Activated naive CD8-positive, alpha-beta T cell treated with anti-CD3 and anti-CD28 coated beads for 36 hours (primary cell): Measurements from ENCODE around the gene SERPINB1. TPM values are rescaled to one million over a fixed set of nuclear protein-coding genes. Genes with fewer than 3 reads are reported as not detected.
A peak's percentile ranks its signal among the peaks of the same experiment; 100 is the strongest.

ENCODE experiments used
- DNase-seq: peaks from one replicate; pipeline ENCODE4 v3.0.0; 2021
- H3K27ac Mint-ChIP-seq: one replicate; pipeline ENCODE4 v1.8.0; 2022; ENCODE audit warnings: mild to moderate bottlenecking, moderate library complexity, mixed read lengths
- H3K27me3 Mint-ChIP-seq: one replicate; pipeline ENCODE4 v1.8.0; 2022; ENCODE audit warnings: mild to moderate bottlenecking, mixed read lengths
- H3K36me3 Mint-ChIP-seq: one replicate; pipeline ENCODE4 v1.8.0; 2021; ENCODE audit warnings: mild to moderate bottlenecking, mixed read lengths
- H3K4me1 Mint-ChIP-seq: one replicate; pipeline ENCODE4 v1.8.0; 2021; ENCODE audit warnings: mixed read lengths
- H3K4me3 Mint-ChIP-seq: one replicate; pipeline ENCODE4 v1.8.0; 2022; ENCODE audit warnings: mild to moderate bottlenecking, moderate library complexity, mixed read lengths
- H3K9me3 Mint-ChIP-seq: one replicate; pipeline ENCODE4 v1.8.0; 2022; ENCODE audit warnings: mixed read lengths
- total RNA-seq, 2 experiments: library from RNA; stranded (reverse); gene quantifications; one replicate each; pipeline ENCODE4 v1.2.3, GENCODE V29; 2021

The SERPINB1 gene
- total RNA-seq, 2 experiments from 2014 or later = 38.1 to 44.7 TPM

DNA sequence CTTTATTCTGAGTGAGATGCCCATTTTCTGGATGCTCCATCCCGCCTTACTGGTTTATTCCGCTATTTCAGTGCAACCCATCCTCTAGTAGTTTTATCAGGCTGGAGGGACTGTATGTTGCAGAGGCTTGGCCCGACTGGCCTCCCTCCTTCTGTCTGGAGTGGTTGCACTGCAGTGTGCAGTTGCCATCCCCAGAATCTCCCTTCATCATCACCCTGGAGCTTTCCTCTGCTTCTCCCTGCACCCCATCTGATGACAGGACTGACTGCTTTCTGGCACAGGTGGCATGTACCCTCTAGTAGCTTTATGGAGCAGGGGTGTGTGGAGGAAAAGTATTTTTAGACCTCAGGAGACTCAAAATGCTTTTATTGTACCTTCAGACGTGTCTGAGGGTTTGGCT, 55.4 kb downstream of the SERPINB1 start:
- H3K9me3 Mint-ChIP-seq = no peaks in the 10 kb centered on the region
- DNase-seq = no peak
- peaks cover 31% of the 10 kb centered on the region for H3K36me3 Mint-ChIP-seq
- peaks cover 17% of the 10 kb centered on the region for H3K4me1 Mint-ChIP-seq
- no peaks in the 10 kb centered on the region for H3K27me3 Mint-ChIP-seq
- no peak overlapping the region for H3K4me3 Mint-ChIP-seq
- H3K27ac Mint-ChIP-seq = no peak overlapping the region

- H3K4me3 Mint-ChIP-seq = no peak overlapping the region
- no peaks in the 10 kb centered on the region for H3K9me3 Mint-ChIP-seq
- H3K36me3 Mint-ChIP-seq = peaks cover 34% of the 10 kb centered on the region
- H3K27me3 Mint-ChIP-seq = no peaks in the 10 kb centered on the region
- no peak overlapping the region for H3K27ac Mint-ChIP-seq
- H3K4me1 Mint-ChIP-seq = peaks cover 11% of the 10 kb centered on the region
- DNase-seq = no peak
Measured at GRCh38 chr6:2784930-2785329, 56.7 kb downstream of the SERPINB1 start.

- no peak overlapping the region for H3K27ac Mint-ChIP-seq
- H3K4me3 Mint-ChIP-seq = no peak overlapping the region
- H3K9me3 Mint-ChIP-seq = no peaks in the 10 kb centered on the region
- no peaks in the 10 kb centered on the region for H3K27me3 Mint-ChIP-seq
- no peak for DNase-seq
- peaks cover 32% of the 10 kb centered on the region for H3K36me3 Mint-ChIP-seq
- H3K4me1 Mint-ChIP-seq = peaks cover 11% of the 10 kb centered on the region
Measured at GRCh38 chr6:2784061-2784460, 57.6 kb downstream of the SERPINB1 start.

DNA sequence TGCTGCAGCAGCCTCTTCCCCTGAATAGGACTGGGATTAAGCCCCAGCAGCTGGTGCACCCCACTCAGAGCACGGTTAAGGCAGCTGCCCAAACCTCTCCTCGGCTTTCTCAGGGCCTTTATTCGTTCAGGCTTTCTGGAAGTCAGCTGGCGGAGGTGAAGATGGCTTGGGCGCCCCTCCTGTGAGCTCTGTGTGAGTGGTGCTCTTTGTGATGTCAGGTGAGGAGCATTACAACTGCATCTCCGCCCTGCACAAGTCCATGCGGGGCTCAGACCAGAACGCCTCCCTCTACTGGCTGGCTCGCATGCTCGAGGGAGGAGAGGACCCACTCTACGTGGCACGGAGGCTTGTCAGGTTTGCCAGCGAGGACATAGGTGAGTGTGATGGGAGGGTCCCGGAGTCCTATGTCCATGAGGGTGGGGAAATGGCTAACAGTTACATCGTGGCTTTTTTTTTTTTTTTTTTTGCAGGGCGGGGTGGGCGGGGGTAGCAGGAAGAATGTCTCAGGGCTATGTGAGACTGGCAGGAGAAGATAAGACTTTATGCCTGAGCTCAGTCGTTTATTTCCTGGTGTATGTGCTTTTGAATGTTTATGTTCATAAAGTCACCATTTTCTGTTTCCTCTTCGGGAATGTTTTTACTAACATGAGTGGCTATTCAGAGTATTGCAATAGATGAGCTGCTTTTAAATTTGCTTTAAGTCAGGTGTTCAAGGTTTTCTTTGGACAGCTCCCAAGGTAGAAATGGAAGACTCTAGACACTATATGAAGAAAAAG, 58.3 kb downstream of the SERPINB1 start:
- DNase-seq = no peak
- H3K36me3 Mint-ChIP-seq = peaks cover 32% of the 10 kb centered on the region
- peak overlapping the region; percentile 46 for H3K27ac Mint-ChIP-seq
- H3K4me1 Mint-ChIP-seq = peaks cover 12% of the 10 kb centered on the region
- H3K9me3 Mint-ChIP-seq = no peaks in the 10 kb centered on the region
- no peak overlapping the region for H3K4me3 Mint-ChIP-seq
- H3K27me3 Mint-ChIP-seq = no peaks in the 10 kb centered on the region

DNA sequence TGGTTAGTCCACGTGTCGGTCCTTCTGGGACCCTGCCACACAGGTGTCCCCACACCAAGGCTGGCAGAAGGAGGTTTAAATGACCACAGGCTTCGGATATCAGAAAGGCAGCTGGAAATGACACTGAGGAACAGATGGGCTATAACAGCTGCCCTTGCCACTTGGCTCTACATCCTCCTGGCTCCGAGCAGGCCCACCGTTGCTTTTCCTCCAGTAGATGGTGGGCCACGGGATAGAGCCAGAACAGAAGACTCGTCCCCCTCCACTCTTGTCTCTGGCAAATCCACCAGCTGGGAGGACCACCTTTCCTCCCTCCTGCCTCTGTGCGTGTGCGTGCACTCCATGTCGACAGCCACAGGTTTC, 58.9 kb downstream of the SERPINB1 start:
- Mint-ChIP-seq H3K27me3 (no peaks in the 10 kb centered on the region), H3K27ac (no peak overlapping the region), H3K9me3 (no peaks in the 10 kb centered on the region), H3K4me3 (no peak overlapping the region), H3K4me1 (peaks cover 13% of the 10 kb centered on the region), H3K36me3 (peaks cover 30% of the 10 kb centered on the region)
- no peak for DNase-seq

- Mint-ChIP-seq H3K4me3 (no peak overlapping the region), H3K27ac (no peak overlapping the region), H3K36me3 (peaks cover 30% of the 10 kb centered on the region), H3K27me3 (no peaks in the 10 kb centered on the region), H3K9me3 (no peaks in the 10 kb centered on the region), H3K4me1 (peaks cover 16% of the 10 kb centered on the region)
- DNase-seq = no peak
Measured at GRCh38 chr6:2782356-2782708, 59.3 kb downstream of the SERPINB1 start.

Other genes with a start within 250 kb of the SERPINB1 start
- gene MYLK4, start 90.9 kb downstream of the SERPINB1 start, total RNA-seq = under 1 TPM; 0.10 to 0.21 TPM
- 10 to 100 TPM; 47.6 to 47.8 TPM for gene WRNIP1, start 76.5 kb downstream of the SERPINB1 start, total RNA-seq
- 10 to 100 TPM; 51.3 to 51.4 TPM for gene SERPINB9, start 61.4 kb upstream of the SERPINB1 start, total RNA-seq
- gene SERPINB6, start 129.7 kb upstream of the SERPINB1 start, total RNA-seq = 10 to 100 TPM; 54.9 to 56.0 TPM
- gene NQO2, start 158.0 kb upstream of the SERPINB1 start, total RNA-seq = 10 to 100 TPM; 12.8 to 13.7 TPM
- gene RIPK1, start 226.6 kb upstream of the SERPINB1 start, total RNA-seq = 10 to 100 TPM; 13.8 to 15.5 TPM